Epithelial cell of esophagus (primary cell): ENCODE measurements around the gene DHDH.

Experiments used
- DNase-seq: peaks from one replicate; pipeline ENCODE4 v3.0.0; 2010; ENCODE audit warnings: low read depth
- H3K4me3 ChIP-seq: 2 replicates; pipeline ENCODE4 v1.5.1; 2011; ENCODE audit warnings: mild to moderate bottlenecking, low read length, control low read depth
- CTCF ChIP-seq: IDR thresholded peaks from 2 replicates; pipeline ENCODE4 v1.5.1; 2011; ENCODE audit warnings: low read depth, mild to moderate bottlenecking, low read length, control low read depth, inconsistent platforms; ENCODE audit not compliant: insufficient read depth; ENCODE audit errors: missing control alignments

Gene DHDH

GRCh38 chr19:48945415-48945814, 11.9 kb downstream of the DHDH start:
- DNase-seq: no peak
- H3K4me3 ChIP-seq: no peak overlapping the region
- no peak for TF ChIP-seq CTCF

GRCh38 chr19:48945817-48946216, 12.3 kb downstream of the DHDH start:
- no peak for DNase-seq
- no peak for TF ChIP-seq CTCF

GRCh38 chr19:48946463-48947257, 13.2 kb downstream of the DHDH start:
- TF ChIP-seq CTCF: no peak
- DNase-seq: no peak
- no peak overlapping the region for H3K4me3 ChIP-seq

More at GRCh38 chr19:48945817-48946216, 12.3 kb downstream of the DHDH start:
- H3K4me3 ChIP-seq: no peak overlapping the region

GRCh38 chr19:48947258-48947542, 13.7 kb downstream of the DHDH start:
- no peak overlapping the region for H3K4me3 ChIP-seq
- DNase-seq: no peak
- TF ChIP-seq CTCF: no peak

GRCh38 chr19:48950159-48950558, 16.7 kb downstream of the DHDH start:
- no peak for DNase-seq
- TF ChIP-seq CTCF: no peak
- no peak overlapping the region for H3K4me3 ChIP-seq

- TF ChIP-seq CTCF: no peak
- DNase-seq: no peak
- no peak overlapping the region for H3K4me3 ChIP-seq
These were observed 17.5 kb downstream of the DHDH start for GRCh38 chr19:48950830-48951519.

GRCh38 chr19:48953141-48953540, 19.6 kb downstream of the DHDH start:
- H3K4me3 ChIP-seq: no peak overlapping the region
- DNase-seq: no peak
- no peak for TF ChIP-seq CTCF
